ENCODE data around the gene EXOC5.

The EXOC5 gene

GRCh38 chr14:57293866-57294837, 25.4 kb upstream of the EXOC5 start:
- H3K27ac ChIP-seq: no peak overlapping the region
- peak; percentile 75 for TF ChIP-seq CTCF (conservative IDR thresholded peaks at IDR 0.05)

- no peak for TF ChIP-seq CTCF (conservative IDR thresholded peaks at IDR 0.05)
- H3K27ac ChIP-seq: no peak overlapping the region
Observed at GRCh38 chr14:57291692-57292647, 23.3 kb upstream of the EXOC5 start.

GRCh38 chr14:57290751-57291150, 22.0 kb upstream of the EXOC5 start:
- H3K27ac ChIP-seq: no peak overlapping the region

GRCh38 chr14:57287745-57288144, 19.0 kb upstream of the EXOC5 start:
- no peak overlapping the region for H3K27ac ChIP-seq
- no peak for TF ChIP-seq CTCF (conservative IDR thresholded peaks at IDR 0.05)

More at GRCh38 chr14:57290751-57291150, 22.0 kb upstream of the EXOC5 start:
- no peak for TF ChIP-seq CTCF (conservative IDR thresholded peaks at IDR 0.05)

- H3K27ac ChIP-seq: no peak overlapping the region
- TF ChIP-seq CTCF (conservative IDR thresholded peaks at IDR 0.05): no peak
Observed at GRCh38 chr14:57277062-57277461, 8.4 kb upstream of the EXOC5 start.

GRCh38 chr14:57275023-57275664, 6.4 kb upstream of the EXOC5 start:
- TF ChIP-seq CTCF (conservative IDR thresholded peaks at IDR 0.05): no peak
- H3K27ac ChIP-seq: no peak overlapping the region

Measured in VCaP (cell line).